Thymus (tissue), 11 donors: Measurements from ENCODE around the gene MYBPHL. TPM values are rescaled to one million over a fixed set of nuclear protein-coding genes. Genes with fewer than 3 reads are reported as not detected.

Source experiments
- DNase-seq, 9 donors: peaks; one replicate each; pipeline ENCODE4 v3.0.0-alpha.2; 2013; ENCODE audit warnings: low spot score in 9 of 9, low read depth in 6 of 9, missing footprints in 1 of 9
- H3K27ac ChIP-seq, 2 donors: one replicate each; pipeline ENCODE4 v1.5.1; 2013; ENCODE audit warnings: control low read depth in 1 of 2, low read depth in 1 of 2, low read length in 1 of 2, mild to moderate bottlenecking in 1 of 2, moderate library complexity in 1 of 2
- H3K27me3 ChIP-seq, 2 donors: one replicate each; pipeline ENCODE4 v1.5.1; 2013; ENCODE audit warnings: low read length in 1 of 2; ENCODE audit not compliant: control insufficient read depth in 2 of 2, insufficient read depth in 1 of 2
- H3K36me3 ChIP-seq, 2 donors: one replicate each; pipeline ENCODE4 v1.5.1; 2013; ENCODE audit warnings: low read length in 1 of 2, mild to moderate bottlenecking in 1 of 2, moderate library complexity in 1 of 2; ENCODE audit not compliant: control insufficient read depth in 2 of 2, insufficient read depth in 2 of 2
- H3K4me1 ChIP-seq, 2 donors: one replicate each; pipeline ENCODE4 v1.5.1; 2013; ENCODE audit warnings: low read length in 2 of 2; ENCODE audit not compliant: control insufficient read depth in 2 of 2, insufficient read depth in 2 of 2
- H3K4me3 ChIP-seq, 2 donors: one replicate each; pipeline ENCODE4 v1.5.1; 2013; ENCODE audit warnings: low read length in 2 of 2, control low read depth in 1 of 2, mild to moderate bottlenecking in 1 of 2
- H3K9me3 ChIP-seq, 2 donors: one replicate each; pipeline ENCODE4 v1.5.1; 2013; ENCODE audit warnings: low read length in 1 of 2, mild to moderate bottlenecking in 1 of 2; ENCODE audit not compliant: control insufficient read depth in 2 of 2, insufficient read depth in 1 of 2
- WGBS: extraction: QIAGEN DNeasy Blood & Tissue Kit; methylation state at CpG from one replicate; pipeline ENCODE4 v1.1.7; 2013; 5-methylcytosine and 5-hydroxymethylcytosine counted together
- polyA plus RNA-seq: library from polyadenylated mRNA; stranded (reverse); fragments of 200-250 nt; gene quantifications from one replicate; pipeline ENCODE4 v1.2.3, GENCODE V29; 2013
- total RNA-seq: library from RNA; stranded (reverse); fragments of 120-200 nt; gene quantifications from one replicate; pipeline ENCODE4 v1.2.4, GENCODE V29; 2013
- donor health status: healthy.

MYBPHL gene
- total and polyA plus RNA-seq, 2 donors: 0.09 to 0.43 TPM

GRCh38 chr1:109270623-109271317, 36.0 kb downstream of the MYBPHL start:
- no peak overlapping the region for H3K27ac ChIP-seq
- H3K27me3 ChIP-seq: no peaks in the 10 kb centered on the region
- no peak overlapping the region for H3K4me3 ChIP-seq
- H3K36me3 ChIP-seq: peaks cover 0 to 12% of the 10 kb centered on the region in 2 donors
- 97% methylated on average over 20 of the region's 20 CpGs for WGBS
- no peak for DNase-seq
- peaks cover 0 to 8% of the 10 kb centered on the region in 2 donors for H3K4me1 ChIP-seq
- no peaks in the 10 kb centered on the region for H3K9me3 ChIP-seq

- no peaks in the 10 kb centered on the region for H3K27me3 ChIP-seq
- H3K4me3 ChIP-seq: no peak overlapping the region
- peaks cover 0 to 12% of the 10 kb centered on the region in 2 donors for H3K36me3 ChIP-seq
- H3K4me1 ChIP-seq: peaks cover 0 to 8% of the 10 kb centered on the region in 2 donors
- no peak for DNase-seq
- no peaks in the 10 kb centered on the region for H3K9me3 ChIP-seq
- 96% methylated on average over 17 of the region's 17 CpGs for WGBS
- no peak overlapping the region for H3K27ac ChIP-seq
These were observed 36.7 kb downstream of the MYBPHL start for GRCh38 chr1:109269981-109270622.

- Histone ChIP-seq H3K9me3 (no peaks in the 10 kb centered on the region), H3K4me3 (no peak overlapping the region), H3K27me3 (no peaks in the 10 kb centered on the region), H3K36me3 (peaks cover 0 to 12% of the 10 kb centered on the region in 2 donors), H3K27ac (no peak overlapping the region), H3K4me1 (peaks cover 0 to 5% of the 10 kb centered on the region in 2 donors)
- WGBS: 96% methylated on average over 33 of the region's 33 CpGs
- DNase-seq: no peak
These were observed 37.4 kb downstream of the MYBPHL start for GRCh38 chr1:109269212-109269980.

GRCh38 chr1:109268431-109269211, 38.2 kb downstream of the MYBPHL start:
- H3K4me1 ChIP-seq: peaks cover 0 to under 1% of the 10 kb centered on the region in 2 donors
- no peak overlapping the region for H3K27ac ChIP-seq
- no peaks in the 10 kb centered on the region for H3K9me3 ChIP-seq
- H3K4me3 ChIP-seq: no peak overlapping the region
- H3K36me3 ChIP-seq: peaks cover 0 to 12% of the 10 kb centered on the region in 2 donors
- 97% methylated on average over 29 of the region's 29 CpGs for WGBS
- H3K27me3 ChIP-seq: no peaks in the 10 kb centered on the region
- no peak for DNase-seq

DNA sequence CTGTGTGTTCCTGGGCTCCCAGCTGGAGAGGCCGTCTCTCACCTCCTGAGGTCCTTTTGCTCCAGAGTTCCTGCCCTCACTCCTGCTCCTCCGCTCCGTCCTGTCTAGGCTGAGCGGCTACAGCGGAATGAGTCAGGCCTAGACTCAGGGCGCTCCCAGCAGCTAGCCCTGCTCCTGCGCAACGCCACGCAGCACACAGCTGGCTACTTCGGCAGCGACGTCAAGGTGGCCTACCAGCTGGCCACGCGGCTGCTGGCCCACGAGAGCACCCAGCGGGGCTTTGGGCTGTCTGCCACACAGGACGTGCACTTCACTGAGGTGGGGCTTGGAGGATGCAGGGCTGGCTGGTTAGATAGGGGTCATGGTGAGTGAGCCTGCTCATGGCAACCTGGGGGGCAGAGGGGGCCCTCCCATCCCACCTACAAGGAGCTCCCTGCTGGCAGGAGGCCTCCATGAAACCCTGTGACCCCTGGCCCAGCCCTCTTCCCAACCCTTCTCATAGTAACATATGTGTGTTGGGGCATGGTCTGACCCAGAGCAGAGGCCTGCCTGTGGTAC, 39.0 kb downstream of the MYBPHL start:
- Histone ChIP-seq H3K4me3 (no peak overlapping the region), H3K4me1 (no peaks in the 10 kb centered on the region), H3K9me3 (no peaks in the 10 kb centered on the region), H3K27ac (no peak overlapping the region), H3K27me3 (no peaks in the 10 kb centered on the region), H3K36me3 (peaks cover 0 to 12% of the 10 kb centered on the region in 2 donors)
- 98% methylated on average over 17 of the region's 17 CpGs for WGBS
- DNase-seq: no peak

DNA sequence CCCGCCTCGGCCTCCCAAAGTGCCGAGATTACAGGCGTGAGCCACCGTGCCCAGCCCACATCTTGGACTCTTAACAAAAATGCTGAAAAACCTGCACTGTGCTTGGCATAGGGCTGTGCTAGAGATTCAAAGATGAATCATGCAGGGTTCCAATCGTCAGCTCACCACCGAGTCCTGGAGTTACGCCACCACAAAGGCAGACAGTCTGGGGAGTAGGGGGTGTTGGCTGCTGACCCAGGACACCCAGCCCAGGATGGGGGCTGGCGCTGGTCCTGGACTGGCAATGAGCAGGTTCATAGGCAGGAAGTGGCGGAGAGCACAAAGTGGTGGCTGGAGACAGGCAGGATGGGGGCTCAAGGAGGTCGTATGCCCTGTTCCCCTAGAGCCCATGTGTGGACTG, 39.8 kb downstream of the MYBPHL start:
- no peaks in the 10 kb centered on the region for H3K9me3 ChIP-seq
- no peak overlapping the region for H3K27ac ChIP-seq
- H3K27me3 ChIP-seq: no peaks in the 10 kb centered on the region
- H3K4me3 ChIP-seq: no peak overlapping the region
- H3K36me3 ChIP-seq: peaks cover 0 to 12% of the 10 kb centered on the region in 2 donors
- DNase-seq: no peak
- WGBS: 91% methylated on average over 11 of the region's 11 CpGs
- H3K4me1 ChIP-seq: no peaks in the 10 kb centered on the region

- WGBS: 97% methylated on average over 13 of the region's 13 CpGs
- no peaks in the 10 kb centered on the region for H3K4me1 ChIP-seq
- no peaks in the 10 kb centered on the region for H3K9me3 ChIP-seq
- no peak overlapping the region for H3K4me3 ChIP-seq
- no peak overlapping the region for H3K27ac ChIP-seq
- no peak for DNase-seq
- peaks cover 0 to 12% of the 10 kb centered on the region in 2 donors for H3K36me3 ChIP-seq
- no peaks in the 10 kb centered on the region for H3K27me3 ChIP-seq
These were observed 41.0 kb downstream of the MYBPHL start for GRCh38 chr1:109265741-109266330.

- no peak overlapping the region for H3K27ac ChIP-seq
- WGBS: 96% methylated on average over 4 of the region's 4 CpGs
- no peak overlapping the region for H3K4me3 ChIP-seq
- no peaks in the 10 kb centered on the region for H3K27me3 ChIP-seq
- peaks cover 0 to 9% of the 10 kb centered on the region in 2 donors for H3K36me3 ChIP-seq
- no peaks in the 10 kb centered on the region for H3K4me1 ChIP-seq
- H3K9me3 ChIP-seq: no peaks in the 10 kb centered on the region
- DNase-seq: no peak
These were observed 41.8 kb downstream of the MYBPHL start for GRCh38 chr1:109265016-109265415.
